Activated naive CD4-positive, alpha-beta T cell (primary cell): Measurements from ENCODE around the gene C5orf15.
"Not testable (repeated sequence)": the region's sequence is repeated elsewhere in the genome, so short reads cannot be mapped to it uniquely, and the experiment has no call there.

Experiments
- DNase-seq, 4 experiments: peaks; one replicate each; lab custom pipeline; 2025; lab: John Stamatoyannopoulos, UW

Gene C5orf15

GRCh38 chr5:133937628-133938027 lies 30.8 kb downstream of the C5orf15 start:
- DNase-seq: not testable (repeated sequence)

- no peak for DNase-seq
Observed at GRCh38 chr5:133936651-133937015, 31.8 kb downstream of the C5orf15 start.

- not testable (repeated sequence) for DNase-seq
Observed at GRCh38 chr5:133935991-133936650, 32.3 kb downstream of the C5orf15 start.

- no peak for DNase-seq
Observed at GRCh38 chr5:133935667-133935940, 32.8 kb downstream of the C5orf15 start.

GRCh38 chr5:133934822-133935666 lies 33.4 kb downstream of the C5orf15 start:
- no peak for DNase-seq

- DNase-seq: no peak
Observed at GRCh38 chr5:133934311-133934710, 34.1 kb downstream of the C5orf15 start.

- no peak for DNase-seq
Observed at GRCh38 chr5:133933670-133934295, 34.6 kb downstream of the C5orf15 start.

- no peak for DNase-seq
Observed at GRCh38 chr5:133933169-133933509, 35.3 kb downstream of the C5orf15 start.

GRCh38 chr5:133932441-133933168 lies 35.8 kb downstream of the C5orf15 start:
- no peak for DNase-seq

GRCh38 chr5:133931546-133931945 lies 36.9 kb downstream of the C5orf15 start:
- no peak for DNase-seq

- DNase-seq: no peak
Observed at GRCh38 chr5:133930813-133931090, 37.7 kb downstream of the C5orf15 start.

- peak in 3 of 4 experiments; percentile 7 to 25 (median 21) for DNase-seq
Observed at GRCh38 chr5:133930061-133930812, 38.2 kb downstream of the C5orf15 start.

GRCh38 chr5:133928587-133929393 lies 39.6 kb downstream of the C5orf15 start:
- DNase-seq: no peak

GRCh38 chr5:133927300-133928180 lies 40.9 kb downstream of the C5orf15 start:
- DNase-seq: no peak

- no peak for DNase-seq
Observed at GRCh38 chr5:133926489-133927299, 41.7 kb downstream of the C5orf15 start.

- no peak for DNase-seq
Observed at GRCh38 chr5:133925866-133926488, 42.4 kb downstream of the C5orf15 start.

GRCh38 chr5:133925269-133925668 lies 43.2 kb downstream of the C5orf15 start:
- no peak for DNase-seq

GRCh38 chr5:133924221-133924920 lies 44.1 kb downstream of the C5orf15 start:
- DNase-seq: no peak
